Mucosa of stomach (tissue), 1 donor: Measurements from ENCODE around the gene TMIGD1.

Experiments used
- H3K27me3 ChIP-seq: one replicate; pipeline ENCODE4 v1.7.0; 2013; ENCODE audit warnings: mild to moderate bottlenecking, low read length; ENCODE audit not compliant: control insufficient read depth, insufficient read depth
- H3K36me3 ChIP-seq: one replicate; pipeline ENCODE4 v1.7.0; 2013; ENCODE audit warnings: low read length; ENCODE audit not compliant: control insufficient read depth, insufficient read depth
- H3K4me1 ChIP-seq: one replicate; pipeline ENCODE4 v1.7.0; 2013; ENCODE audit warnings: mild to moderate bottlenecking, low read length; ENCODE audit not compliant: control insufficient read depth, insufficient read depth
- H3K4me3 ChIP-seq: one replicate; pipeline ENCODE4 v1.7.0; 2013; ENCODE audit warnings: low read length
- H3K9ac ChIP-seq: one replicate; pipeline ENCODE4 v1.7.0; 2013; ENCODE audit warnings: mild to moderate bottlenecking, low read length, moderate library complexity
- H3K9me3 ChIP-seq: one replicate; pipeline ENCODE4 v1.7.0; 2013; ENCODE audit warnings: mild to moderate bottlenecking, low read length, moderate library complexity; ENCODE audit not compliant: control insufficient read depth
- donor health status: Pancreatic carcinoma.

The TMIGD1 gene

GRCh38 chr17:30340801-30341356, 7.0 kb upstream of the TMIGD1 start:
- H3K36me3 ChIP-seq, result no peaks in the 10 kb centered on the region
- peaks cover 46% of the 10 kb centered on the region for H3K4me1 ChIP-seq
- H3K9ac ChIP-seq, result no peak overlapping the region

GRCh38 chr17:30339086-30339485, 5.2 kb upstream of the TMIGD1 start:
- H3K4me1 ChIP-seq, result peaks cover 28% of the 10 kb centered on the region
- no peaks in the 10 kb centered on the region for H3K27me3 ChIP-seq
- no peaks in the 10 kb centered on the region for H3K9me3 ChIP-seq
- no peaks in the 10 kb centered on the region for H3K36me3 ChIP-seq
- no peak overlapping the region for H3K9ac ChIP-seq
- H3K4me3 ChIP-seq, result no peak overlapping the region

More at GRCh38 chr17:30340801-30341356, 7.0 kb upstream of the TMIGD1 start:
- Histone ChIP-seq H3K9me3 (no peaks in the 10 kb centered on the region), H3K27me3 (no peaks in the 10 kb centered on the region), H3K4me3 (no peak overlapping the region)

- peaks cover 16% of the 10 kb centered on the region for H3K4me1 ChIP-seq
- no peak overlapping the region for H3K4me3 ChIP-seq
- no peaks in the 10 kb centered on the region for H3K36me3 ChIP-seq
- no peaks in the 10 kb centered on the region for H3K9me3 ChIP-seq
- no peak overlapping the region for H3K9ac ChIP-seq
- H3K27me3 ChIP-seq, result no peaks in the 10 kb centered on the region
Observed at GRCh38 chr17:30337393-30337999, 3.6 kb upstream of the TMIGD1 start.

GRCh38 chr17:30336369-30337171, 2.7 kb upstream of the TMIGD1 start:
- H3K27me3 ChIP-seq, result no peaks in the 10 kb centered on the region
- no peak overlapping the region for H3K4me3 ChIP-seq
- H3K9me3 ChIP-seq, result no peaks in the 10 kb centered on the region
- H3K9ac ChIP-seq, result no peak overlapping the region
- H3K36me3 ChIP-seq, result no peaks in the 10 kb centered on the region
- peaks cover 16% of the 10 kb centered on the region for H3K4me1 ChIP-seq

GRCh38 chr17:30334421-30334820, 564 bp upstream of the TMIGD1 start:
- H3K4me3 ChIP-seq, result no peak overlapping the region
- H3K27me3 ChIP-seq, result no peaks in the 10 kb centered on the region
- H3K36me3 ChIP-seq, result no peaks in the 10 kb centered on the region
- no peaks in the 10 kb centered on the region for H3K9me3 ChIP-seq
- no peak overlapping the region for H3K9ac ChIP-seq
- H3K4me1 ChIP-seq, result no peaks in the 10 kb centered on the region

GRCh38 chr17:30332057-30332542, 1.8 kb downstream of the TMIGD1 start:
- no peaks in the 10 kb centered on the region for H3K36me3 ChIP-seq
- no peaks in the 10 kb centered on the region for H3K9me3 ChIP-seq
- H3K9ac ChIP-seq, result no peak overlapping the region
- no peak overlapping the region for H3K4me3 ChIP-seq
- no peaks in the 10 kb centered on the region for H3K27me3 ChIP-seq
- no peaks in the 10 kb centered on the region for H3K4me1 ChIP-seq

GRCh38 chr17:30326809-30327208, 7.0 kb downstream of the TMIGD1 start:
- H3K9me3 ChIP-seq, result no peaks in the 10 kb centered on the region
- H3K9ac ChIP-seq, result no peak overlapping the region
- H3K36me3 ChIP-seq, result no peaks in the 10 kb centered on the region
- no peaks in the 10 kb centered on the region for H3K4me1 ChIP-seq
- no peaks in the 10 kb centered on the region for H3K27me3 ChIP-seq
- no peak overlapping the region for H3K4me3 ChIP-seq

- no peak overlapping the region for H3K9ac ChIP-seq
- H3K4me3 ChIP-seq, result no peak overlapping the region
- H3K27me3 ChIP-seq, result no peaks in the 10 kb centered on the region
- H3K4me1 ChIP-seq, result no peaks in the 10 kb centered on the region
- no peaks in the 10 kb centered on the region for H3K36me3 ChIP-seq
- no peaks in the 10 kb centered on the region for H3K9me3 ChIP-seq
Observed at GRCh38 chr17:30324723-30325122, 9.1 kb downstream of the TMIGD1 start.

- Histone ChIP-seq H3K4me1 (no peaks in the 10 kb centered on the region), H3K9me3 (no peaks in the 10 kb centered on the region), H3K36me3 (no peaks in the 10 kb centered on the region), H3K9ac (no peak overlapping the region), H3K27me3 (no peaks in the 10 kb centered on the region), H3K4me3 (no peak overlapping the region)
Observed at GRCh38 chr17:30323895-30324319, 9.9 kb downstream of the TMIGD1 start.

GRCh38 chr17:30323262-30323894, 10.5 kb downstream of the TMIGD1 start:
- Histone ChIP-seq H3K36me3 (no peaks in the 10 kb centered on the region), H3K9ac (no peak overlapping the region), H3K9me3 (no peaks in the 10 kb centered on the region), H3K4me1 (no peaks in the 10 kb centered on the region), H3K27me3 (no peaks in the 10 kb centered on the region), H3K4me3 (no peak overlapping the region)

- Histone ChIP-seq H3K4me3 (no peak overlapping the region), H3K9me3 (no peaks in the 10 kb centered on the region)
Observed at GRCh38 chr17:30321314-30321713, 12.5 kb downstream of the TMIGD1 start.

GRCh38 chr17:30318155-30318554, 15.7 kb downstream of the TMIGD1 start:
- Histone ChIP-seq H3K9ac (no peak overlapping the region), H3K4me3 (no peak overlapping the region), H3K4me1 (no peaks in the 10 kb centered on the region), H3K9me3 (no peaks in the 10 kb centered on the region), H3K27me3 (no peaks in the 10 kb centered on the region), H3K36me3 (no peaks in the 10 kb centered on the region)

More at GRCh38 chr17:30321314-30321713, 12.5 kb downstream of the TMIGD1 start:
- H3K9ac ChIP-seq, result no peak overlapping the region
- H3K4me1 ChIP-seq, result no peaks in the 10 kb centered on the region
- H3K36me3 ChIP-seq, result no peaks in the 10 kb centered on the region
- H3K27me3 ChIP-seq, result no peaks in the 10 kb centered on the region
